HEK293T (cell line): ENCODE data around the gene CORO2A.

Experiments used
- CTCF ChIA-PET: fragments of 350-600 bp; formaldehyde crosslinking; extraction: SDS; loops from one replicate; lab custom pipeline; 2021; ENCODE audit warnings: antibody characterized with exemption, inconsistent platforms; lab: Yijun Ruan, JAX
- POLR2A ChIA-PET: fragments of 350-600 bp; formaldehyde crosslinking; extraction: SDS; loops from one replicate; lab custom pipeline; 2020; ENCODE audit warnings: antibody characterized with exemption, inconsistent platforms; lab: Yijun Ruan, JAX
- DNase-seq: peaks from one replicate; pipeline ENCODE4 v3.0.0; 2012; ENCODE audit warnings: mixed read lengths; ENCODE audit errors: extremely low spot score
- ARNT ChIP-seq: fragments of 450-650 bp; IDR thresholded peaks from 2 replicates; pipeline ENCODE4 v1.6.1; 2017; ENCODE audit warnings: mild to moderate bottlenecking
- BHLHE40 ChIP-seq: fragments of 450-650 bp; IDR thresholded peaks from 2 replicates; pipeline ENCODE4 v1.6.1; 2016; ENCODE audit warnings: mild to moderate bottlenecking, moderate library complexity, borderline replicate concordance
- CTBP1 ChIP-seq: fragments of 450-650 bp; IDR thresholded peaks from 2 replicates; pipeline ENCODE4 v1.6.1; 2016; ENCODE audit warnings: borderline replicate concordance
- ELF4 ChIP-seq: fragments of 450-650 bp; IDR thresholded peaks from 2 replicates; pipeline ENCODE4 v1.6.1; 2017; ENCODE audit warnings: antibody characterized with exemption
- FOXA1 ChIP-seq: fragments of 450-650 bp; IDR thresholded peaks from 2 replicates; pipeline ENCODE4 v1.6.1; 2016; ENCODE audit warnings: mild to moderate bottlenecking
- FOXK2 ChIP-seq: fragments of 450-650 bp; IDR thresholded peaks from 2 replicates; pipeline ENCODE4 v1.6.1; 2016; ENCODE audit warnings: mild to moderate bottlenecking
- FOXM1 ChIP-seq: fragments of 450-650 bp; IDR thresholded peaks from 2 replicates; pipeline ENCODE4 v1.6.1; 2017; ENCODE audit warnings: mild to moderate bottlenecking, borderline replicate concordance
- HDGF ChIP-seq: fragments of 450-650 bp; IDR thresholded peaks from 2 replicates; pipeline ENCODE4 v1.6.1; 2017; ENCODE audit warnings: antibody characterized with exemption, borderline replicate concordance
- L3MBTL2 ChIP-seq: fragments of 450-650 bp; conservative IDR thresholded peaks from 2 replicates; pipeline ENCODE4 v1.6.1; 2016; ENCODE audit warnings: mild to moderate bottlenecking
- LEF1 ChIP-seq: fragments of 450-650 bp; IDR thresholded peaks from 2 replicates; pipeline ENCODE4 v1.6.1; 2017; ENCODE audit warnings: mild to moderate bottlenecking, borderline replicate concordance
- NFRKB ChIP-seq: fragments of 450-650 bp; IDR thresholded peaks from 2 replicates; pipeline ENCODE4 v1.6.1; 2016; ENCODE audit warnings: mild to moderate bottlenecking, moderate library complexity
- PKNOX1 ChIP-seq: fragments of 450-650 bp; IDR thresholded peaks from 2 replicates; pipeline ENCODE4 v1.6.1; 2016
- SP1 ChIP-seq: fragments of 450-650 bp; IDR thresholded peaks from 2 replicates; pipeline ENCODE4 v1.6.1; 2017
- SUZ12 ChIP-seq: fragments of 450-650 bp; IDR thresholded peaks from 2 replicates; pipeline ENCODE4 v1.6.1; 2016; ENCODE audit warnings: mild to moderate bottlenecking
- TARDBP ChIP-seq: fragments of 450-650 bp; IDR thresholded peaks from 2 replicates; pipeline ENCODE4 v1.6.1; 2016
- ZNF384 ChIP-seq: fragments of 450-650 bp; IDR thresholded peaks from 2 replicates; pipeline ENCODE4 v1.6.1; 2016

The CORO2A gene

GRCh38 chr9:98217255-98217654 lies 24.8 kb upstream of the CORO2A start:
- ChIA-PET CTCF (no interaction called here), POLR2A (no interaction called here)
- TF ChIP-seq PKNOX1 (no peak), ZNF384 (no peak), FOXM1 (no peak), FOXA1 (no peak), LEF1 (no peak), CTBP1 (no peak), SUZ12 (no peak), FOXK2 (no peak), NFRKB (no peak), SP1 (no peak), BHLHE40 (no peak), HDGF (no peak), TARDBP (no peak), L3MBTL2 (no peak), ARNT (no peak), ELF4 (no peak)
- DNase-seq, result no peak

GRCh38 chr9:98216391-98216790 lies 24.0 kb upstream of the CORO2A start:
- ChIA-PET POLR2A (no interaction called here), CTCF (interaction anchor here (0.7 to 2.6 kb wide), 2 partner anchors 16 to 40 kb away, joined by 3 to 8 read pairs; no protein-coding TSS in a partner anchor)
- TF ChIP-seq SUZ12 (no peak), L3MBTL2 (no peak), FOXA1 (no peak), SP1 (no peak), FOXM1 (no peak), LEF1 (no peak), NFRKB (no peak), HDGF (no peak), TARDBP (no peak), ZNF384 (no peak), CTBP1 (no peak), BHLHE40 (no peak), ARNT (no peak), FOXK2 (no peak), PKNOX1 (no peak), ELF4 (no peak)
- DNase-seq, result no peak

- ChIA-PET CTCF (interaction anchor here (2.6 kb wide), 1 partner anchor 41 kb away, joined by 8 read pairs; no protein-coding TSS in a partner anchor), POLR2A (no interaction called here)
- peak; percentile 21 for DNase-seq
- TF ChIP-seq NFRKB, result no peak
- TF ChIP-seq HDGF, result no peak
- no peak for TF ChIP-seq ARNT
Measured at GRCh38 chr9:98215821-98216220, 23.4 kb upstream of the CORO2A start.

GRCh38 chr9:98215271-98215670 lies 22.8 kb upstream of the CORO2A start:
- POLR2A ChIA-PET, result no interaction called here
- DNase-seq, result no peak
- CTCF ChIA-PET, result interaction anchor here (2.6 kb wide), 1 partner anchor 41 kb away, joined by 8 read pairs; no protein-coding TSS in a partner anchor
- no peak for TF ChIP-seq L3MBTL2
- TF ChIP-seq BHLHE40, result no peak
- no peak for TF ChIP-seq SP1
- TF ChIP-seq PKNOX1, result no peak
- no peak for TF ChIP-seq CTBP1
- TF ChIP-seq FOXM1, result no peak
- TF ChIP-seq NFRKB, result no peak
- no peak for TF ChIP-seq FOXA1
- no peak for TF ChIP-seq ARNT
- no peak for TF ChIP-seq SUZ12
- TF ChIP-seq TARDBP, result no peak
- no peak for TF ChIP-seq ELF4
- TF ChIP-seq FOXK2, result no peak
- TF ChIP-seq ZNF384, result no peak
- TF ChIP-seq HDGF, result no peak
- TF ChIP-seq LEF1, result no peak

- no peak for TF ChIP-seq PKNOX1
- no peak for TF ChIP-seq HDGF
- no peak for TF ChIP-seq L3MBTL2
- TF ChIP-seq FOXM1, result no peak
- no peak for TF ChIP-seq TARDBP
- TF ChIP-seq FOXA1, result no peak
- TF ChIP-seq BHLHE40, result no peak
- TF ChIP-seq ARNT, result no peak
- no peak for TF ChIP-seq FOXK2
- TF ChIP-seq SUZ12, result no peak
- no peak for TF ChIP-seq SP1
- POLR2A ChIA-PET, result no interaction called here
- CTCF ChIA-PET, result interaction anchor here (2.6 kb wide), 1 partner anchor 42 kb away, joined by 8 read pairs; no protein-coding TSS in a partner anchor
- no peak for DNase-seq
Measured at GRCh38 chr9:98214811-98215210, 22.4 kb upstream of the CORO2A start.

- ChIA-PET CTCF (no interaction called here), POLR2A (interaction anchor here (1.4 kb wide), 1 partner anchor 45 kb away, joined by 4 read pairs; the partner anchor contains the start of gene TBC1D2)
- no peak for DNase-seq
- TF ChIP-seq NFRKB, result no peak
- no peak for TF ChIP-seq BHLHE40
- TF ChIP-seq HDGF, result no peak
- no peak for TF ChIP-seq SP1
- no peak for TF ChIP-seq FOXA1
- TF ChIP-seq TARDBP, result no peak
- no peak for TF ChIP-seq ZNF384
- no peak for TF ChIP-seq SUZ12
- no peak for TF ChIP-seq PKNOX1
- TF ChIP-seq L3MBTL2, result no peak
- TF ChIP-seq FOXM1, result no peak
- TF ChIP-seq ELF4, result no peak
- TF ChIP-seq FOXK2, result no peak
- no peak for TF ChIP-seq LEF1
- no peak for TF ChIP-seq CTBP1
- no peak for TF ChIP-seq ARNT
Measured at GRCh38 chr9:98211260-98211659, 18.8 kb upstream of the CORO2A start.
